SK-N-SH treated with all-trans-retinoic acid at 6 μM for 48 hours (cell line): Measurements from ENCODE around the gene ZC3H13.
A peak's percentile ranks its signal among the peaks of the same experiment; 100 is the strongest.

Experiments
- ATAC-seq: fragments of 200-7000 bp; cut with Tn5 transposase; 3 replicates; pipeline ENCODE4 v1.9.1; 2020; ENCODE audit warnings: mild to moderate bottlenecking, moderate library complexity
- ARNTL ChIP-seq: fragments of 450-650 bp; formaldehyde crosslinking; IDR thresholded peaks from 2 replicates; pipeline ENCODE4 v1.5.0; 2020; ENCODE audit warnings: low read depth, mild to moderate bottlenecking, moderate library complexity, borderline replicate concordance
- BACH2 ChIP-seq: fragments of 250-450 bp; sonication (Bioruptor Pico); IDR thresholded peaks from 2 replicates; pipeline ENCODE4 v1.9.0; 2021; ENCODE audit warnings: mild to moderate bottlenecking, borderline replicate concordance
- CSDC2 ChIP-seq: fragments of 250-450 bp; sonication (Bioruptor Pico); IDR thresholded peaks from 2 replicates; pipeline ENCODE4 v1.5.0; 2020; ENCODE audit warnings: mild to moderate bottlenecking, moderate library complexity
- CSRNP3 ChIP-seq: fragments of 250-450 bp; sonication (Bioruptor Pico); IDR thresholded peaks from 2 replicates; pipeline ENCODE4 v1.5.1; 2021; ENCODE audit warnings: mild to moderate bottlenecking, moderate library complexity
- GLIS3 ChIP-seq: fragments of 250-450 bp; sonication (Bioruptor Pico); IDR thresholded peaks from 2 replicates; pipeline ENCODE4 v1.5.0; 2020; ENCODE audit warnings: mild to moderate bottlenecking, moderate library complexity
- ISL1 ChIP-seq: fragments of 250-450 bp; sonication (Bioruptor Pico); IDR thresholded peaks from 2 replicates; pipeline ENCODE4 v2.1.2; 2022; ENCODE audit warnings: mild to moderate bottlenecking, moderate library complexity
- OSR1 ChIP-seq: fragments of 250-450 bp; sonication (Bioruptor Pico); IDR thresholded peaks from 2 replicates; pipeline ENCODE4 v1.8.0; 2022; ENCODE audit warnings: moderate library complexity, mild to moderate bottlenecking, inconsistent platforms
- PATZ1 ChIP-seq: fragments of 250-450 bp; sonication (Bioruptor Pico); IDR thresholded peaks from 2 replicates; pipeline ENCODE4 v1.8.0; 2020; ENCODE audit warnings: mild to moderate bottlenecking, moderate library complexity, borderline replicate concordance
- POU6F1 ChIP-seq: fragments of 250-450 bp; sonication (Bioruptor Pico); IDR thresholded peaks from 2 replicates; pipeline ENCODE4 v1.8.0; 2021; ENCODE audit warnings: low read depth, mild to moderate bottlenecking, moderate library complexity, borderline replicate concordance
- PPARA ChIP-seq: fragments of 250-450 bp; sonication (Bioruptor Pico); IDR thresholded peaks from 2 replicates; pipeline ENCODE4 v1.5.0; 2020; ENCODE audit warnings: mild to moderate bottlenecking, borderline replicate concordance
- SNAI2 ChIP-seq: fragments of 250-450 bp; sonication (Bioruptor Pico); IDR thresholded peaks from 2 replicates; pipeline ENCODE4 v1.5.0; 2020; ENCODE audit warnings: mild to moderate bottlenecking, moderate library complexity
- TCF4 ChIP-seq: fragments of 250-450 bp; sonication (Bioruptor Pico); IDR thresholded peaks from 2 replicates; pipeline ENCODE4 v1.8.0; 2021; ENCODE audit warnings: mild to moderate bottlenecking, moderate library complexity, borderline replicate concordance
- TOX ChIP-seq: fragments of 250-450 bp; sonication (Bioruptor Pico); IDR thresholded peaks from 2 replicates; pipeline ENCODE4 v1.8.0; 2021; ENCODE audit warnings: mild to moderate bottlenecking, moderate library complexity, borderline replicate concordance
- ZC3H10 ChIP-seq: fragments of 250-450 bp; sonication (Bioruptor Pico); IDR thresholded peaks from 2 replicates; pipeline ENCODE4 v1.5.1; 2021; ENCODE audit warnings: mild to moderate bottlenecking, moderate library complexity
- ZFP3 ChIP-seq: fragments of 250-450 bp; sonication (Bioruptor Pico); IDR thresholded peaks from 2 replicates; pipeline ENCODE4 v1.5.0; 2020; ENCODE audit warnings: mild to moderate bottlenecking, moderate library complexity
- ZFP30 ChIP-seq: fragments of 450-650 bp; formaldehyde crosslinking; IDR thresholded peaks from 2 replicates; pipeline ENCODE4 v1.5.0; 2022; ENCODE audit warnings: mild to moderate bottlenecking, moderate library complexity
- ZNF565 ChIP-seq: fragments of 450-650 bp; formaldehyde crosslinking; conservative IDR thresholded peaks from 2 replicates; pipeline ENCODE4 v1.5.0; 2020; ENCODE audit warnings: low read depth, mild to moderate bottlenecking, moderate library complexity
- ZNF70 ChIP-seq: fragments of 450-650 bp; formaldehyde crosslinking; IDR thresholded peaks from 2 replicates; pipeline ENCODE4 v1.5.0; 2020; ENCODE audit warnings: mild to moderate bottlenecking, moderate library complexity
- ZNF8 ChIP-seq: fragments of 450-650 bp; formaldehyde crosslinking; IDR thresholded peaks from 2 replicates; pipeline ENCODE4 v1.5.0; 2020; ENCODE audit warnings: mild to moderate bottlenecking, moderate library complexity

Gene ZC3H13

DNA sequence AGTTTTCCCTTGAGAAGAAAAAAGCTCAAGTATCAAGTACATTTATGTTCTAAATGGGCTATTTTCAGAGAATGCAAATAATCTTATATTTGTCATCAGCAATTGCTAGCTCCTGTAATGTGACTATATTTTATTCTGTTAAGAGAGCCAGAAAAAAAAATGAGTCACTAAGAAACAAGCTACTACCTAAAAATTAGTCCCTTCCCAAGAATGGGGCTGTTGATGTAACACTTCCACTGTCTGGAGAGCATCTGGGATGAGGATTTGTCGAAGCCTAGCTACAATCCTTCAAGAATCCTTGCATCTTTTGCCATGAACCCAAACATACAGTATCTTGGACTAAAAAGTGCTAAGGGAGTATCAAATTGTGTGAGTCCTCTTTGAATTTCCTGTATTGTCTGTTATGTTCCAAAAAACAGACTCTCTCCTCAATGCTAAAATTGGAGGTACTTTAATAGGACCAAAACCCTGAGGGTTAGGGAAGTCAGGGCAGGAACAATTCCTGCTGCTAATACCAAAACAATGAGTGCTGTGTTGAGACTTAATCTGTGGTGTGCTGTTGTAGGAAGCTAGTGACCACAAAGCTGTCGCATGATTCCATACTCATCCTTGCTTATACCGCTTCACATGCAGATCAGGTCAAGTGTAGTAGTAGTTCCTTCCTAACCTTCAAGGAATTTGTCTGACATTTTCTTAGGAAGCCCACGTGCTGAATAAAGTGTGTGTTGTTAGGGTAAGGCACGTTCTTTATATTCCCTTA, 4.9 kb upstream of the ZC3H13 start:
- no peak for ATAC-seq
- no peak for TF ChIP-seq ZC3H10
- TF ChIP-seq POU6F1 (CRISPR knock-in tag), result no peak
- no peak for TF ChIP-seq GLIS3 (CRISPR knock-in tag)
- TF ChIP-seq ZFP3 (CRISPR knock-in tag), result no peak
- no peak for TF ChIP-seq TOX (CRISPR knock-in tag)

- no peak for ATAC-seq
- TF ChIP-seq TOX (CRISPR knock-in tag) (no peak), POU6F1 (CRISPR knock-in tag) (no peak), BACH2 (CRISPR knock-in tag) (no peak), ISL1 (CRISPR knock-in tag) (no peak), ZNF565 (CRISPR knock-in tag) (no peak), ZNF8 (CRISPR knock-in tag) (no peak), ARNTL (CRISPR knock-in tag) (no peak), CSDC2 (CRISPR knock-in tag) (no peak), GLIS3 (CRISPR knock-in tag) (no peak), PATZ1 (no peak), SNAI2 (CRISPR knock-in tag) (no peak), CSRNP3 (CRISPR knock-in tag) (no peak)
- TF ChIP-seq, all 23 proteins: peak for 0
Observed at GRCh38 chr13:46053162-46054012, 841 bp upstream of the ZC3H13 start.

DNA sequence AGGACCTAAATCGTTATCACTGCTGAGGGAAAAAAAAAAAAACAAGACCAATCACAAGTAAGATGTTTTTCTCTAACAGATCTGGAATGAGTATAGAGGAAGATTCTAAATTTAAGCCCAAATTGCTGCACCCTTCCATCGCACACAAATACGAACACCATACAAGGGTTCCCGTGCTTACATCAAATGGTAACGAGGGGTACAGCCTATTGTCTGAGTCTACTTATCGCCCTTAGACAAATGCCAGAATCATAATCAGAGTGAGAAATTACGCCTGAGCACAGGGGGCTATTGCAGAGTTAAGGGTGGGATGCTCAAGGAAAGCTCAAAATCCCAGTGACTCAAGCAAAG, 603 bp downstream of the ZC3H13 start:
- ATAC-seq, result peak; percentile 39
- TF ChIP-seq PPARA (CRISPR knock-in tag) (no peak), SNAI2 (CRISPR knock-in tag) (no peak)

- TF ChIP-seq ZNF70 (CRISPR knock-in tag) (no peak), ISL1 (CRISPR knock-in tag) (no peak), OSR1 (no peak)
- TF ChIP-seq, all 23 proteins: peak for 0
- no peak for ATAC-seq
Observed at GRCh38 chr13:46050771-46051170, 1.8 kb downstream of the ZC3H13 start.

GRCh38 chr13:46045424-46045823, 7.1 kb downstream of the ZC3H13 start:
- ATAC-seq, result no peak
- TF ChIP-seq POU6F1 (CRISPR knock-in tag), result no peak
- no peak for TF ChIP-seq ZNF70 (CRISPR knock-in tag)
- no peak for TF ChIP-seq GLIS3 (CRISPR knock-in tag)
- TF ChIP-seq PATZ1, result no peak
- TF ChIP-seq CSRNP3 (CRISPR knock-in tag), result no peak
- TF ChIP-seq ZC3H10, result no peak
- no peak for TF ChIP-seq TCF4
- no peak for TF ChIP-seq ZFP30 (CRISPR knock-in tag)
- TF ChIP-seq CSDC2 (CRISPR knock-in tag), result no peak
